Activated CD4-positive, alpha-beta T cell treated with anti-CD3 and anti-CD28 coated beads, Interleukin-2, amount 50 U/mL, for 48 hours (primary cell): ENCODE data around the gene ARMC9.
A peak's percentile ranks its signal among the peaks of the same experiment; 100 is the strongest.
"Not testable (repeated sequence)": the region's sequence is repeated elsewhere in the genome, so short reads cannot be mapped to it uniquely, and the experiment has no call there.

Experiments
- DNase-seq, 2 experiments: peaks; one replicate each; pipeline ENCODE4 v3.0.0-alpha.2; 2020

Gene ARMC9

GRCh38 chr2:231390667-231391066, 192.2 kb downstream of the ARMC9 start:
- DNase-seq, result no peak

DNA sequence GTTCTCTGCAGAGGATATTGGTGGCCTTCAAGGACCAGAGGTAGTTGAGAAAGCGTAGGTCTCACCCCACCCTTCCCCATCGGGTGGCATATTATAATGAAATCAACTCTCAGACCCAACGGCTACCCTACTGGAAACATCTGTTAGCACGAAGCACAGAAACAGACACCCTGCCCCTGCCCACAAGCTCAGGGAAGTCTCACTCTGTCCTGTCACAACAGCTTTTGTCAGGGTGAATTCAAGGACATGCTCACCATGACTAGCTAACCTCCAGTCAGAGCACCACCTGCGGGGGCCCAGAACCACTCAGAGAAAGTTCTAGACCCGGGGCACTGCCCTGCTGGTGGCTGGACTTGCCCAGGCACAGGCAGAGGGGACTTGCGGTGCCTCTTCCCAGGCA, 193.6 kb downstream of the ARMC9 start:
- DNase-seq, result no peak

DNA sequence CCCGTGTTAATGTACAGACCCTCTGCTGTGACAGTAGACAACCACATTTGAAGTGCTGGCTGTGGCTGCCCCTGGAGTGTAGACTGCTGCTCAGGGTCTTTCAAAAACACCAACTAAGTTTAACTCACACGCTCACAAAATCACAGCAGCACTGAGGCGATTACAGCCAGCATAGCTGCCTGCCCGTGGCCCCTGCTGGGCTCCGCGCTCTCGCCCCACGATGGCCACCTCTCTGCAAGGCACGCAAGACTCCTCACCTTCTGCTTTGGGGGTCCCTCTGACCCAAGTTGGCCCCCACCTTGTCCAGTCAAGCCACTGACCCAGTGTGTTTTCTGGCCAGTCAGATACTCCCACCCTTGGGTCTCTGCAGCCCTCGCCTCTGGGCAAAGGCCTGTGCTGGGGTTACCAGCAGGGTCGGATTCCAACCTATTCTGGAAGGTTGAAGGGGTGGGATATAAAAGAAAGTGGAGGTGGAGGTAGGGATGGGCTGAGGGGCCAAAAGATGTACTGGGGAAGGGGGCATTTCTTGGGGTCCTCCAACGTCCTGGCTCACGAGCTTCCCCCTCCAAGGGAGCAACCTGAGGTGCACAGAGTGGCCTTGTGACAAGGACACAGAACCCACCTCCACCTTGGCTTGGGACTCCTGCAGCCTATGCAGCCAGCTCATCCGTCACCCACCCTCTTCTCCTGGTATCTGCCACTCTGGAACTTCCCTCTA, 194.2 kb downstream of the ARMC9 start:
- DNase-seq, result no peak

DNA sequence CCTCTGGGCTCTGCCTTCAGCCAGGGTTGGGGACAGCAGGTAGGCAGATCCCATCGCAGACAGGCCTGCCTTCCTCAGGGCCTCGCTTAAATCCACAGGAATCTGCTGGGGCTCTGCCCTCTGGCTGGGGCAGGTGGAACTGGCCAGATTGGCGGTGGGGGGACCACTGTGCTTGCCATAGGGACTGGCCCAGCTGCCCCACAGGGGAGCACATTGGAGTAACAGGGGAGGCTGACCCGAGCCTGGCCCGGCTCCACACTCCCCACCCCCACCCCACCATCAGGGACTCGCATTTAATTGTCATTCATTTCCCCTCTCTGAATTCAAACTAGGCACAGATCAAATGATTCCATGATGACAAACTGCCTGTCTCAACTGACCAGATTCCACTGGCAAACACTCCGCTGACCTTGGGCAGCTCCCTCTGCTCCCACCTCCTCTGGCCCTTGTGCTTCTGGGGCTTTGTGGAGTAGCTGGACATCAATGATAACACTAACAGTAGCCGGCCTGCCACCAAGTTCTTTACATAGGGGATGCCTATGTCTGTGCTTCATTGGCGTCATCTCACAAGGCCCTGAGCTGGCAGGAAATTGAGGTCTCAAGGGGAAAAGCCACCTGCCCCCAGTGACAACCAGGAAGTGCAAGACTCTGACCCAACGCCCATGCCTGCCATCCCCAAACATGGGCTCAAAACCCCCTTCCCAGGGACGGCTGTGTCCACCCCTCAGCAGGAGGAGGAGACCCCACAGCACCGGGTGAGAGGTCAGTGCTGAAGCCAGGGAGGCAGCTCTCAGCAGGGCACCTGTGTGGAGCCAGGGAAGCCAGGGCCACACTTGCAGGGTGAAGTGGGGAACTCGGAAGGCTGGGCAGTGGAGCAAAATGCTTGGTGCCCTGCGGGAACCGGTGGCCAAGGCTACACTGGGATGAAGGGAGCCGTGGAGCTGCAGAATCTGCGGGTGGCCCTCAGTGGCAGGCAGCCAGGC, 195.0 kb downstream of the ARMC9 start:
- peak in 1 of 2 experiments; percentile 20 for DNase-seq

DNA sequence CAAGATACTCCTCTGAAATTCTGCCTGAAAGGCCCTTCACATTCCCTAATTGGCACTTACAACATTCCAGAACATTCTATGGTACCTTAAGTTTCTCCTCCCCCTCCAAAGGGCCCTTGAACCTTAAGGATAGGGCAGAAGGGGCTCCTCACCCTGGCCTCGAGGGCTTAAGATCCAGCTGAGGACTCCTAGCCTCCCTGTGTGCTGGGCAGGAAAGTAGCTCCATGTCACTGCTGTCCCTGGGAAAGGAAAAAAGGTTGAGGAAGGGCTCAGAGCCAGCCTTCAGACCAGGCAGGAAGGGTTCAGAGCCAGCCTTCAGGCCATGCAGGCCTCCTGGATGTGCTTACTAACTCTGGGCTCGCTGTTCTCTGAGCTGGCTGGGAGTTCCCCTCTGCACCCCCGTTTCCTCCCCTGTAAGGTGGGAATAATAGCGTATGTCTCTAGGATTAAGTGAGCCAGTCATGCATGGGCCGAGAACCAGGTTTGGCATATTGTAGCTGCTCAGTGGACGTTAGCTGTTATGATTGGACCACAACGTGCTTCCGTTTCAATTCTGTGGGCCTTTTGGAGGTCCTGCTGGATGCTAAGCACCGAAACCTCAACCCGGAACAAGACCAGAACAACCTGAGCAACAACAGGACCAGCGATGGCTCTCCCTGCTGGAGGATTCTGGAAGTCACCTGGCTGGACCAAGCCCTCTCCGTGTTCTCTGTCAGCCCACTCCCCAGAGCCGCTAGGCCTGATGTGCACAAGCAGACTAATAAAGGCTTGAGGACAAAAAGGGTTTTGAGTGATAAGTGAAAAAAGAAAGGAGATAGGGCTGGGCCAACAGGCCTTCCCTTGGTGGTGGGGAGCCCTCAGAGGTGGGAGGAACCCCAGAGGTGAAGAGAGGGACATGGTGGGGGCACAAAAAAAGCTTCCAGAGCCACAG, 196.0 kb downstream of the ARMC9 start:
- no peak for DNase-seq

- no peak for DNase-seq
Observed at GRCh38 chr2:231395188-231396057, 197.0 kb downstream of the ARMC9 start, which contains the start of gene B3GNT7. Gene B3GNT7, plus strand, starts transcription at chr2:231395710. Its CDS starts 94 bp downstream, at chr2:231395804.

GRCh38 chr2:231396058-231396821, 197.8 kb downstream of the ARMC9 start:
- DNase-seq, result no peak

- DNase-seq, result peak; percentile 35 to 53
Observed at GRCh38 chr2:231397011-231397927, 198.8 kb downstream of the ARMC9 start.

DNA sequence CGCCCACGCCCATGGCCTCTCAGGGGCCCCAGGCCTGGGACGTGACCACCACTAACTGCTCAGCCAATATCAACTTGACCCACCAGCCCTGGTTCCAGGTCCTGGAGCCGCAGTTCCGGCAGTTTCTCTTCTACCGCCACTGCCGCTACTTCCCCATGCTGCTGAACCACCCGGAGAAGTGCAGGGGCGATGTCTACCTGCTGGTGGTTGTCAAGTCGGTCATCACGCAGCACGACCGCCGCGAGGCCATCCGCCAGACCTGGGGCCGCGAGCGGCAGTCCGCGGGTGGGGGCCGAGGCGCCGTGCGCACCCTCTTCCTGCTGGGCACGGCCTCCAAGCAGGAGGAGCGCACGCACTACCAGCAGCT, 199.5 kb downstream of the ARMC9 start:
- no peak for DNase-seq

DNA sequence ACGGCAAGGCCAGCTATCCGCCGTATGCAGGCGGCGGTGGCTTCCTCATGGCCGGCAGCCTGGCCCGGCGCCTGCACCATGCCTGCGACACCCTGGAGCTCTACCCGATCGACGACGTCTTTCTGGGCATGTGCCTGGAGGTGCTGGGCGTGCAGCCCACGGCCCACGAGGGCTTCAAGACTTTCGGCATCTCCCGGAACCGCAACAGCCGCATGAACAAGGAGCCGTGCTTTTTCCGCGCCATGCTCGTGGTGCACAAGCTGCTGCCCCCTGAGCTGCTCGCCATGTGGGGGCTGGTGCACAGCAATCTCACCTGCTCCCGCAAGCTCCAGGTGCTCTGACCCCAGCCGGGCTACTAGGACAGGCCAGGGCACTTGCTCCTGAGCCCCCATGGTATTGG, 200.2 kb downstream of the ARMC9 start:
- DNase-seq, result no peak

DNA sequence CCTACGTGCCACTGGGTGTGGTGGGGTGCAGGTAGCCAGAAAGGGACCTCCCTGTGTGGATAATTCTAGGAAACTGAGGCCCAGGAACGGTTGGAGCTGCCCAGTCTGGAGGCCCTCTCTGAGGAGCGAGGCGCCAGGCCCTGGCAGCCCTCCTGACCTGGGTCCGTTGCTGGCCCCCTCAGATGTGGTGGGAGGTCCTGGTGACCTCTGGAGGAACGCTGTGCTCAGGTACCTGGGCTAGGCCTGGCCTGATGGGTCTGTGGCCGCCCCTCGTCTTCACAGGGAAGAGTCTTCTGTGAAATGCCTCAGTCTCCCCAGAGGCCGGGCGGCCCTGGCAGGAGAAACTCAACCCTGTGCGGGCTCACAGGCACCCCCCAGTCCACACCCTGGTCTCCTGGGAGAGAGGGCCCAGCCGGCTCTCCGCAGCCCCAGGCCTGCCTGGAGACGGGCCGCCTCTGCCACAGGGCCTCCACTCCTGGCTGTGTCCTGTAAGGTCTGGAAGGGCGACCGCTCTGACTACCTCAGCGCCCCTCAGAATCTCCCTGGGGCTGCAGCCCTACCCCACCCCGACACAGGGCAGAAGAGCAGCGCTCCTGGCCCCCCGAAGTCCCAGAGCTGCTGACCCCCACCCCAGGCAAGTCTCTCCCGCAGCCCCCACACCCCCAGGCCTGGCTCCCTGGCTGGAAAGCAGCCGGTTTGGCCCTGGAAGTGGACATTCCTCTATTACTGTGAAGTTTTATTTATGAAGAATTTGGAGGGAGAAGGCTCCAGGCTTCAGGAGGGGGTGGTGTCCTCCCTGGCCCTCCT, 200.8 kb downstream of the ARMC9 start:
- no peak for DNase-seq

GRCh38 chr2:231399853-231400680, 201.6 kb downstream of the ARMC9 start:
- DNase-seq, result no peak

- not testable (repeated sequence) for DNase-seq
Observed at GRCh38 chr2:231400681-231401080, 202.2 kb downstream of the ARMC9 start.

DNA sequence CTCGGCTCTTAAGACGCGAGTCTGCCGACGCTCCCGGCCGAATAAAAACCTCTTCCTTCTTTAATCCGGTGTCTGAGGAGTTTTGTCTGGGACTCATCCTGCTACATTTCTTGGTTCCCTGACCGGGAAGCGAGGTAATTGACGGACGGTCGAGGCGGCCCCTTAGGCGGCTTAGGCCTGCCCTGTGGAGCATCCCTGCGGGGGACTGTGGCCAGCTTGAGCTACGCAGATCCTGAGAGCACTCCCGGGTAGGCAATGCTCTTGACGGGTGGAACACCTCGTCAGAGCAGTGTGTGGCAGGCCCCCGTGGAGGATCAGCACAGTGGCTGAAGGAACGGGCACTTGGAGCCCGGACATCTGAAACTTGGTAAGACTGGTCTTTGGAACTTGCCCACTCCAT, 202.7 kb downstream of the ARMC9 start:
- DNase-seq, result not testable (repeated sequence)

DNA sequence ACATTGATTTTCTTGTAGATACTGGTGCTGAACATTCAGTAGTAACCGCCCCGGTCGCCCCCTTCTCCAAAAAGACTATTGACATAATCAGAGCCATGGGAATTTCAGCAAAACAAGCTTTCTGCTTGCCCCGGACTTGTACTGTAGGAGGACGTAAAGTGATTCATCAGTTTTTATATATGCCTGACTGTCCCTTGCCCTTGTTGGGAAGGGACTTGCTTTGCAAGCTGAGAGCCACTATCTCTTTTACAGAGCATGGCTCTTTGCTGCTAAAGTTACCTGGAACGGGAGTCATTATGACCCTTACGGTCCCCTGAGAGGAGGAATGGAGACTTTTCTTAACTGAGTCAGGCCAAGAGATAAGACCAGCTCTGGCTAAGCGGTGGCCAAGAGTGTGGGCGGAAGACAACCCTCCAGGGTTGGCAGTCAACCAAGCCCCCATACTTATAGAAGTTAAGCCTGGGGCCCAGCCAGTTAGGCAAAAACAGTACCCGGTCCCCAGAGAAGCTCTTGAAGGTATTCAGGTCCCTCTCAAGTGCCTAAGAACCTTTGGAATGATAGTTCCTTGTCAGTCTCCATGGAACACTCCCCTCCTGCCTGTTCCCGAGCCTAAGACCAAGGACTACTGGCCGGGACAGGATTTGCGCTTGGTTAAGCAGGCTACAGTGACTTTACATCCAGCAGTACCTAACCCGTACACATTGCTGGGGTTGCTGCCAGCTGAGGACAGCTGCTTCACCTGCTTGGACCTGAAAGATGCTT, 205.2 kb downstream of the ARMC9 start:
- DNase-seq, result not testable (repeated sequence)

- DNase-seq, result not testable (repeated sequence)
Observed at GRCh38 chr2:231404183-231404578, 205.8 kb downstream of the ARMC9 start.
